Gastrocnemius medialis (tissue), 4 donors: ENCODE data around the gene HOXA9.

Source experiments
- CTCF ChIP-seq, 5 experiments: fragments of 450-650 bp in 3 of 5; fragments of 200-600 bp in 2 of 5; sonication (generic) in 2 of 5; IDR thresholded peaks in 4 of 5; conservative IDR thresholded peaks in 1 of 5; 1 replicate in 4 of 5; 2 replicates in 1 of 5; pipeline ENCODE4 v1.5.1; 2016 to 2019; ENCODE audit warnings: antibody characterized with exemption in 5 of 5, mild to moderate bottlenecking in 3 of 5, moderate library complexity in 3 of 5
- POLR2A ChIP-seq, 2 donors: fragments of 450-650 bp; IDR thresholded peaks; one replicate each; pipeline ENCODE4 v1.6.1; 2017; ENCODE audit warnings: antibody characterized with exemption in 2 of 2, mild to moderate bottlenecking in 2 of 2, moderate library complexity in 2 of 2

DNA sequence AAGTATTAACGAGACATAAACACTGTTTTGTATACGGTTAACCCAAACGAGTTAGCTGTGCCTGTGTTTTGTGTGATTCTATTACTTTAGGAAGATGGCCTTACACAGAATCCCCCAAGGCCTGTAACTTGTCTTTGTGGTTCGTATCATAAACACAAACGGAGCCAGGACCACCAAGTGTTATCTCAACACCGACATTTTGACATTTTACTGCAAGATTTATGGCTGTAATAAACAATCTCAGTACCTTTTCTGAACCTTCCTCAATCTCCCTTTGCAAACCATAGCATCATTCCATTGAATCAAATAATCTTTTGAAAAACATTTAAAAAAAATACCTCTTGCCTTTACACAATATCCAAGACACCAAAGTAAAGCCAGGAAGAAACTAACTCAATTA is 32.4 kb downstream of the HOXA9 start:
- TF ChIP-seq CTCF (IDR thresholded peaks at IDR 0.05 in 4 of 5, conservative IDR thresholded peaks at IDR 0.05 in 1 of 5) (no peak), POLR2A (IDR thresholded peaks at IDR 0.05) (no peak)
